OCI-M2 (cell line): ENCODE data around the gene THEM5.

Experiments used
- DNase-seq: peaks from one replicate; lab custom pipeline; 2025; ENCODE audit not compliant: unreplicated experiment; lab: John Stamatoyannopoulos, UW

Gene THEM5

GRCh38 chr1:151820940-151821339 lies 32.6 kb downstream of the THEM5 start:
- no peak for DNase-seq

GRCh38 chr1:151819976-151820623 lies 33.4 kb downstream of the THEM5 start:
- DNase-seq = no peak

GRCh38 chr1:151819227-151819835 lies 34.2 kb downstream of the THEM5 start:
- no peak for DNase-seq

- no peak for DNase-seq
Measured at GRCh38 chr1:151817353-151817730, 36.2 kb downstream of the THEM5 start.

GRCh38 chr1:151816548-151817352 lies 36.8 kb downstream of the THEM5 start:
- DNase-seq = no peak

GRCh38 chr1:151815716-151816327 lies 37.7 kb downstream of the THEM5 start:
- DNase-seq = no peak

GRCh38 chr1:151814971-151815545 lies 38.5 kb downstream of the THEM5 start:
- no peak for DNase-seq

GRCh38 chr1:151814426-151814825 lies 39.1 kb downstream of the THEM5 start:
- DNase-seq = no peak

- no peak for DNase-seq
Measured at GRCh38 chr1:151813271-151813977, 40.1 kb downstream of the THEM5 start.

- no peak for DNase-seq
Measured at GRCh38 chr1:151811181-151811580, 42.3 kb downstream of the THEM5 start.

GRCh38 chr1:151809985-151810556 lies 43.4 kb downstream of the THEM5 start:
- no peak for DNase-seq

GRCh38 chr1:151809290-151809984 lies 44.1 kb downstream of the THEM5 start:
- no peak for DNase-seq

- no peak for DNase-seq
Measured at GRCh38 chr1:151807766-151808165, 45.7 kb downstream of the THEM5 start.

GRCh38 chr1:151807131-151807530 lies 46.4 kb downstream of the THEM5 start:
- DNase-seq = no peak

- no peak for DNase-seq
Measured at GRCh38 chr1:151806170-151806569, 47.3 kb downstream of the THEM5 start.

GRCh38 chr1:151805066-151805820 lies 48.3 kb downstream of the THEM5 start, which contains the start of gene LINGO4:
Gene LINGO4 (minus strand): TSS chr1:151805419. CDS start chr1:151802704, 2,715 bp downstream.
- DNase-seq = no peak

- DNase-seq = no peak
Measured at GRCh38 chr1:151803915-151804314, 49.6 kb downstream of the THEM5 start.

- no peak for DNase-seq
Measured at GRCh38 chr1:151803164-151803563, 50.3 kb downstream of the THEM5 start.

- no peak for DNase-seq
Measured at GRCh38 chr1:151802372-151802771, 51.1 kb downstream of the THEM5 start.
